Measurements from ENCODE around the gene KCNJ4.
A peak's percentile ranks its signal among the peaks of the same experiment; 100 is the strongest.
"Not testable (repeated sequence)": the region's sequence is repeated elsewhere in the genome, so short reads cannot be mapped to it uniquely, and the experiment has no call there.

Gene KCNJ4

GRCh38 chr22:38412435-38413084, 42.4 kb downstream of the KCNJ4 start:
- DNase-seq (ENCODE audit: low read depth) = peak; percentile 26

- DNase-seq (ENCODE audit: low read depth) = no peak
Observed at GRCh38 chr22:38411016-38411415, 44.0 kb downstream of the KCNJ4 start.

- not testable (repeated sequence) for DNase-seq (ENCODE audit: low read depth)
Observed at GRCh38 chr22:38409916-38410315, 45.1 kb downstream of the KCNJ4 start.

- no peak for DNase-seq (ENCODE audit: low read depth)
Observed at GRCh38 chr22:38406617-38407016, 48.4 kb downstream of the KCNJ4 start.

GRCh38 chr22:38404419-38404818, 50.6 kb downstream of the KCNJ4 start:
- no peak for DNase-seq (ENCODE audit: low read depth)

- DNase-seq (ENCODE audit: low read depth) = no peak
Observed at GRCh38 chr22:38403812-38404211, 51.2 kb downstream of the KCNJ4 start.

- DNase-seq (ENCODE audit: low read depth) = no peak
Observed at GRCh38 chr22:38402204-38402603, 52.8 kb downstream of the KCNJ4 start.

- DNase-seq (ENCODE audit: low read depth) = no peak
Observed at GRCh38 chr22:38401336-38402084, 53.5 kb downstream of the KCNJ4 start.

GRCh38 chr22:38400256-38400655, 54.7 kb downstream of the KCNJ4 start:
- DNase-seq (ENCODE audit: low read depth) = not testable (repeated sequence)

- peak; percentile 74 for DNase-seq (ENCODE audit: low read depth)
Observed at GRCh38 chr22:38398609-38399461, 56.2 kb downstream of the KCNJ4 start.

GRCh38 chr22:38398181-38398608, 56.8 kb downstream of the KCNJ4 start:
- not testable (repeated sequence) for DNase-seq (ENCODE audit: low read depth)

- no peak for DNase-seq (ENCODE audit: low read depth)
Observed at GRCh38 chr22:38397189-38398085, 57.6 kb downstream of the KCNJ4 start.

GRCh38 chr22:38396440-38397069, 58.4 kb downstream of the KCNJ4 start:
- not testable (repeated sequence) for DNase-seq (ENCODE audit: low read depth)

GRCh38 chr22:38395944-38396343, 59.1 kb downstream of the KCNJ4 start:
- DNase-seq (ENCODE audit: low read depth) = not testable (repeated sequence)

GRCh38 chr22:38394929-38395624, 59.9 kb downstream of the KCNJ4 start:
- not testable (repeated sequence) for DNase-seq (ENCODE audit: low read depth)

GRCh38 chr22:38389428-38389818, 65.6 kb downstream of the KCNJ4 start:
- DNase-seq (ENCODE audit: low read depth) = not testable (repeated sequence)

GRCh38 chr22:38388506-38389427, 66.2 kb downstream of the KCNJ4 start:
- not testable (repeated sequence) for DNase-seq (ENCODE audit: low read depth)

GRCh38 chr22:38386918-38387317, 68.1 kb downstream of the KCNJ4 start:
- DNase-seq (ENCODE audit: low read depth) = not testable (repeated sequence)

- DNase-seq (ENCODE audit: low read depth) = no peak
Observed at GRCh38 chr22:38383417-38383816, 71.6 kb downstream of the KCNJ4 start.
